H1 (cell line): ENCODE data around the gene MARK3. TPM values are rescaled to one million over a fixed set of nuclear protein-coding genes. Genes with fewer than 3 reads are reported as not detected.

Source experiments
- CTCF ChIA-PET: fragments of 300-600 bp; sonication (Branson Sonifier 250); formaldehyde crosslinking; loops from one replicate; lab custom pipeline; 2021; ENCODE audit not compliant: partially characterized antibody; lab: Charles Lee
- POLR2A ChIA-PET: fragments of 300-600 bp; sonication (Branson Sonifier 250); formaldehyde crosslinking; loops from one replicate; lab custom pipeline; 2021; ENCODE audit warnings: inconsistent platforms; ENCODE audit not compliant: partially characterized antibody; lab: Charles Lee
- DNase-seq, 2 experiments: peaks; one replicate each; pipeline versions ENCODE4 v3.0.0 to v3.0.0-alpha.2; 2010 to 2022; ENCODE audit warnings: low spot score in 2 of 2, low read depth in 1 of 2, mixed read lengths in 1 of 2
- FAIRE-seq: peaks from 2 replicates; lab custom pipeline; 2011; peaks lifted over from hg19 to GRCh38; lab: Jason Lieb, UNC
- H2AFZ ChIP-seq: 2 replicates; pipeline ENCODE4 v1.8.1; 2012; ENCODE audit warnings: low read length, inconsistent platforms
- H2AK5ac ChIP-seq: 2 replicates; pipeline ENCODE4 v1.6.1; 2013; ENCODE audit warnings: low read depth, low read length
- H2BK120ac ChIP-seq: replicated peaks from 2 replicates; pipeline ENCODE3; 2013; ENCODE audit warnings: low read depth, low read length, inconsistent platforms
- H2BK12ac ChIP-seq: 2 replicates; pipeline ENCODE4 v1.6.1; 2013; ENCODE audit warnings: low read depth, low read length
- H2BK15ac ChIP-seq: 2 replicates; pipeline ENCODE4 v1.6.1; 2013; ENCODE audit warnings: low read length
- H2BK20ac ChIP-seq: 2 replicates; pipeline ENCODE4 v1.6.1; 2013; ENCODE audit warnings: low read length
- H2BK5ac ChIP-seq: 2 replicates; pipeline ENCODE4 v1.6.1; 2013; ENCODE audit warnings: low read depth, low read length
- H3K14ac ChIP-seq: 2 replicates; pipeline ENCODE4 v1.6.1; 2013; ENCODE audit warnings: inconsistent platforms; ENCODE audit not compliant: insufficient read length
- H3K18ac ChIP-seq: 2 replicates; pipeline ENCODE4 v1.6.1; 2013; ENCODE audit warnings: low read length; ENCODE audit errors: extremely low read depth
- H3K23ac ChIP-seq: 2 replicates; pipeline ENCODE4 v1.6.1; 2013; ENCODE audit warnings: inconsistent platforms; ENCODE audit not compliant: insufficient read length
- H3K23me2 ChIP-seq: 2 replicates; pipeline ENCODE4 v1.6.1; 2013; ENCODE audit warnings: low read depth, low read length
- H3K27ac ChIP-seq: 2 replicates; pipeline ENCODE4 v1.6.1; 2011; ENCODE audit warnings: low read depth, low read length, inconsistent platforms
- H3K27me3 ChIP-seq, 4 experiments: replicated peaks in 1 of 4; 1 replicate in 1 of 4; 2 replicates in 3 of 4; pipeline versions ENCODE4 v1.6.1 to v1.8.1; 2011 to 2013; ENCODE audit warnings: low read length in 3 of 4, mild to moderate bottlenecking in 3 of 4, inconsistent platforms in 2 of 4, mixed read lengths in 2 of 4, moderate library complexity in 1 of 4; ENCODE audit not compliant: control insufficient read depth in 3 of 4, insufficient read depth in 3 of 4; ENCODE audit errors: extremely low read depth in 1 of 4
- H3K36me3 ChIP-seq, 4 experiments: 2 replicates each; pipeline versions ENCODE4 v1.6.1 to v1.8.1; 2011 to 2013; ENCODE audit warnings: mild to moderate bottlenecking in 4 of 4, low read length in 3 of 4, moderate library complexity in 2 of 4, control low read depth in 1 of 4, inconsistent platforms in 1 of 4; ENCODE audit not compliant: insufficient read depth in 4 of 4, control insufficient read depth in 2 of 4
- H3K4ac ChIP-seq: replicated peaks from 2 replicates; pipeline ENCODE3; 2013; ENCODE audit warnings: low read length, low read depth, mixed read lengths, inconsistent platforms; ENCODE audit not compliant: insufficient read length
- H3K4me1 ChIP-seq, 4 experiments: replicated peaks in 1 of 4; 1 replicate in 1 of 4; 2 replicates in 3 of 4; pipeline versions ENCODE4 v1.6.1 to v1.8.1; 2011 to 2013; ENCODE audit warnings: low read length in 3 of 4, inconsistent platforms in 2 of 4, mixed read lengths in 1 of 4; ENCODE audit not compliant: insufficient read depth in 4 of 4, control insufficient read depth in 3 of 4
- H3K4me2 ChIP-seq, 2 experiments: 2 replicates each; pipeline versions ENCODE4 v1.6.1 to v1.8.1; 2011 to 2013; ENCODE audit warnings: low read depth in 2 of 2, low read length in 2 of 2, control low read depth in 1 of 2, inconsistent platforms in 1 of 2, mild to moderate bottlenecking in 1 of 2; ENCODE audit not compliant: insufficient read depth in 1 of 2
- H3K4me3 ChIP-seq, 4 experiments: fragments of 200-600, 300-600 bp in 1 of 4; sonication (generic), shearing (Covaris generic), sonication (Bioruptor Twin) in 1 of 4; 2 replicates each; pipeline versions ENCODE4 v1.5.1 to v1.8.1; 2011 to 2016; ENCODE audit warnings: low read length in 4 of 4, low read depth in 3 of 4, control low read depth in 2 of 4, inconsistent platforms in 2 of 4, mild to moderate bottlenecking in 2 of 4, mixed read lengths in 1 of 4, moderate library complexity in 1 of 4; ENCODE audit not compliant: insufficient read depth in 2 of 4; ENCODE audit errors: extremely low read depth in 1 of 4
- H3K56ac ChIP-seq: replicated peaks from 2 replicates; pipeline ENCODE3; 2013; ENCODE audit warnings: low read depth, mild to moderate bottlenecking, mixed read lengths, low read length, inconsistent platforms; ENCODE audit not compliant: insufficient read length
- H3K79me1 ChIP-seq: 2 replicates; pipeline ENCODE4 v1.6.1; 2013; ENCODE audit warnings: low read depth, low read length, control low read depth
- H3K79me2 ChIP-seq, 2 experiments: 2 replicates each; pipeline versions ENCODE4 v1.6.1 to v1.8.1; 2012 to 2013; ENCODE audit warnings: low read length in 2 of 2, mild to moderate bottlenecking in 2 of 2, inconsistent platforms in 1 of 2; ENCODE audit not compliant: insufficient read depth in 2 of 2, control insufficient read depth in 1 of 2
- H3K9ac ChIP-seq, 4 experiments: replicated peaks in 1 of 4; 1 replicate in 1 of 4; 2 replicates in 3 of 4; pipeline versions ENCODE4 v1.6.1 to v1.8.1; 2011 to 2013; ENCODE audit warnings: low read depth in 3 of 4, low read length in 3 of 4, control low read depth in 2 of 4, mild to moderate bottlenecking in 2 of 4, moderate library complexity in 2 of 4, inconsistent platforms in 1 of 4; ENCODE audit errors: extremely low read depth in 1 of 4
- H3K9me3 ChIP-seq, 2 experiments: 2 replicates each; pipeline versions ENCODE4 v1.6.1 to v1.8.1; 2012 to 2013; ENCODE audit warnings: mild to moderate bottlenecking in 2 of 2, moderate library complexity in 2 of 2, control low read depth in 1 of 2, inconsistent platforms in 1 of 2, low read depth in 1 of 2, low read length in 1 of 2, mixed read lengths in 1 of 2; ENCODE audit not compliant: insufficient read depth in 2 of 2
- H4K20me1 ChIP-seq, 2 experiments: replicated peaks in 1 of 2; 2 replicates each; pipeline versions ENCODE3 to v1.8.1; 2011 to 2013; ENCODE audit warnings: inconsistent platforms in 2 of 2, low read length in 2 of 2, mild to moderate bottlenecking in 1 of 2; ENCODE audit not compliant: insufficient read depth in 2 of 2, control insufficient read depth in 1 of 2
- H4K5ac ChIP-seq: 2 replicates; pipeline ENCODE4 v1.6.1; 2013; ENCODE audit warnings: low read length, low read depth, mixed read lengths, inconsistent platforms; ENCODE audit not compliant: insufficient read length
- H4K8ac ChIP-seq: 2 replicates; pipeline ENCODE4 v1.8.0; 2013; ENCODE audit warnings: mild to moderate bottlenecking, moderate library complexity, low read length, inconsistent platforms; ENCODE audit not compliant: insufficient read depth; ENCODE audit errors: extremely low read depth
- H4K91ac ChIP-seq: replicated peaks from 2 replicates; pipeline ENCODE3; 2013; ENCODE audit warnings: low read length, mixed read lengths, inconsistent platforms; ENCODE audit not compliant: insufficient read length
- CEBPB ChIP-seq: IDR thresholded peaks from 2 replicates; pipeline ENCODE4 v1.6.1; 2012; ENCODE audit warnings: low read depth, low read length
- CHD1 ChIP-seq: IDR thresholded peaks from 2 replicates; pipeline ENCODE4 v1.6.1; 2012; ENCODE audit warnings: low read depth, low read length, improper control_type of control experiment
- JUND ChIP-seq: IDR thresholded peaks from 2 replicates; pipeline ENCODE4 v1.6.1; 2011; ENCODE audit warnings: mild to moderate bottlenecking, improper control_type of control experiment, low read length
- POU5F1 ChIP-seq: IDR thresholded peaks from 2 replicates; pipeline ENCODE4 v1.6.1; 2011; ENCODE audit warnings: low read depth, mild to moderate bottlenecking, low read length, moderate library complexity
- RBBP5 ChIP-seq: IDR thresholded peaks from 2 replicates; pipeline ENCODE4 v1.7.1; 2012; ENCODE audit warnings: low read depth, mild to moderate bottlenecking, inconsistent platforms, low read length, moderate library complexity, borderline replicate concordance
- WGBS, 2 experiments: shearing (Covaris generic) in 1 of 2; methylation state at CpG; one replicate each; pipeline versions ENCODE4 v1.1.6 to v1.1.7; 2013 to 2015; ENCODE audit warnings: low lambda C conversion rate in 2 of 2, mixed read lengths in 2 of 2, inconsistent platforms in 1 of 2, low coverage in 1 of 2, missing lambda C conversion rate in 1 of 2; ENCODE audit not compliant: insufficient replicate concordance in 2 of 2, insufficient coverage in 1 of 2, insufficient read length in 1 of 2; ENCODE audit errors: extremely low coverage in 1 of 2, missing lambda C conversion rate in 1 of 2; 5-methylcytosine and 5-hydroxymethylcytosine counted together
- polyA plus RNA-seq, 7 experiments: library from polyadenylated mRNA; depleted of rRNA in 3 of 7; stranded (reverse) in 5 of 7; unstranded in 2 of 7; fragments of >200 nt in 5 of 7; fragments of 200-250 nt in 2 of 7; gene quantifications; 1 replicate in 5 of 7; 2 replicates in 1 of 7; 4 replicates in 1 of 7; pipeline versions ENCODE4 v1.2.1 to v1.2.3, GENCODE V29; 2011 to 2013; ENCODE audit warnings: missing spikeins in 2 of 7, mixed read lengths in 2 of 7
- total RNA-seq: library from RNA; stranded (reverse); fragmentation: NEBNext Ultra II Directional; extraction: Animal tissue kit (Norgen Biotek cat#: 25700); gene quantifications from 2 replicates; pipeline ENCODE4 v1.2.1, GENCODE V29; 2021
- TF ChIP-seq, protein P1 (sequence below): IDR thresholded peaks from 2 replicates; pipeline ENCODE4 v1.6.1; 2011; ENCODE audit warnings: low read length, improper control_type of control experiment

The MARK3 gene
- total and polyA plus RNA-seq, 2 of the 8 experiments (the other 6 are each of a cell fraction or from before 2014, with no cell fraction given) = 39.4 to 76.9 TPM

DNA sequence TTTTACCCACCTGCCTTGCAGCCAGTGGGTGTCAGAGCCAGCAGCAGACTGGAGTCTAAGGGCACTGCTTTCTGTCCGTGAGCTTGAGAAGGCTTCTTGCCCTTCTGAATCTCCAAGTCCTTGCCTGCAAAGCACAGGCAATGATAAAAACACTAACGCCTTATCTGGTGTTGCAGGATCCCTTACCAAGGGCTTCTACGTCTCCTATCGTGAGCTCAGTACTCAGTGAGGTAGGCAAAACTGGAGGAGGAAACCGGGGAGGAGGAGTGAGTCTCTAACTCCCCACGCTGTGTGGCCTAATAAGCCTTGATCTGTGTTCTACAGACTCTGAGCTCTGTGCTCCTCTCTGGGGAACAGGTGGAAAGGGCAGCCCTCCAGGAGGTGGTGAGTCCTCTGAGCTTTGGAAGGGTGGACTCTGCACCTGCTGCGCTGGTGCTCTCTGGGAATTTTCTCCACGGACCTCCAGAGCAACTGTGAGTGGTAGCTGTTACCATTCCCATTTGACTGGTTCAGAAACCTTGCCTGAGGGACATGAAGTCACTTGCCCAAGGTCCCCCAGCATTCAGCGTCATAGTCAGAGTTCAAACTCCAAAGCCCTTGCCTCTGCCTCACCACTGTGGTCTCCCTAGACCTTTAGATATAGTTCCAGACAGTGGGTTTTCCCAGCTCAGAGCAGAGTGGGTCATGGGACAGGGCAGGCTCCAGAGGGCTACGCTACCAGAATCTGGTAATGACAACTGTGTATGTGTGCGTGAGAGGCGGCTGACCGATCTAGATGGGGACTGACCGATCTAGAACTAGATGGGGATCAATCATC, 7.0 kb upstream of the MARK3 start:
- Histone ChIP-seq H3K23ac (no peak overlapping the region), H2BK12ac (no peak overlapping the region), H3K79me2 (no peaks in the 10 kb centered on the region), H4K8ac (no peak overlapping the region), H4K5ac (no peak overlapping the region), H2BK5ac (no peak overlapping the region), H3K4me1 (no peaks in the 10 kb centered on the region), H3K27ac (no peak overlapping the region), H3K9ac (no peak overlapping the region), H3K9me3 (no peaks in the 10 kb centered on the region), H2BK20ac (no peak overlapping the region), H3K4me2 (no peak overlapping the region), H2BK15ac (peak overlapping the region; percentile 46; the same call in 1 of the 2 replicates), H3K36me3 (no peaks in the 10 kb centered on the region), H3K4me3 (no peak overlapping the region), H3K79me1 (no peaks in the 10 kb centered on the region), H3K14ac (no peak overlapping the region), H3K56ac (no peak overlapping the region), H2AFZ (0 out of 2 replicates have a peak overlapping the region, but pooled peaks have one; percentile 20), H2AK5ac (no peak overlapping the region), H2BK120ac (no peak overlapping the region), H3K23me2 (no peaks in the 10 kb centered on the region), H3K27me3 (0 out of 7 replicates have a peak, but pooled peaks cover 0 to 4% (median 0%) of the 10 kb centered on the region in 4 experiments), H4K20me1 (no peaks in the 10 kb centered on the region), H4K91ac (no peak overlapping the region), H3K4ac (no peak overlapping the region), H3K18ac (no peak overlapping the region)
- FAIRE-seq (no peak), DNase-seq (no peak)
- POLR2A ChIA-PET = interaction anchor here (0.6 to 5.3 kb wide), 7 partner anchors 10 to 59 kb away, joined by 3 to 37 read pairs (median 4); partner anchors contain the start of gene EIF5
- no peak for TF ChIP-seq POU5F1
- no peak for TF ChIP-seq RBBP5
- TF ChIP-seq CHD1 = no peak
- TF ChIP-seq CEBPB = no peak
- TF ChIP-seq, protein P1, sequence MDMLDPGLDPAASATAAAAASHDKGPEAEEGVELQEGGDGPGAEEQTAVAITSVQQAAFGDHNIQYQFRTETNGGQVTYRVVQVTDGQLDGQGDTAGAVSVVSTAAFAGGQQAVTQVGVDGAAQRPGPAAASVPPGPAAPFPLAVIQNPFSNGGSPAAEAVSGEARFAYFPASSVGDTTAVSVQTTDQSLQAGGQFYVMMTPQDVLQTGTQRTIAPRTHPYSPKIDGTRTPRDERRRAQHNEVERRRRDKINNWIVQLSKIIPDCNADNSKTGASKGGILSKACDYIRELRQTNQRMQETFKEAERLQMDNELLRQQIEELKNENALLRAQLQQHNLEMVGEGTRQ = no peak
- no peak for TF ChIP-seq JUND
- CTCF ChIA-PET = interaction anchor here (0.5 to 3.2 kb wide), 7 partner anchors 11 to 604 kb away, joined by 3 to 22 read pairs (median 3); no protein-coding TSS in a partner anchor
- 85% methylated on average over 14 of the region's 14 CpGs; no CpG with 5 or more reads in 1 of the 2 experiments for WGBS, 2 experiments
